NCI-H1105 (cell line): ENCODE measurements around the gene GNG3.
"Not testable (repeated sequence)": the region's sequence is repeated elsewhere in the genome, so short reads cannot be mapped to it uniquely, and the experiment has no call there.

Experiments
- DNase-seq: peaks from one replicate; lab custom pipeline; 2025; lab: John Stamatoyannopoulos, UW

GNG3 gene

DNA sequence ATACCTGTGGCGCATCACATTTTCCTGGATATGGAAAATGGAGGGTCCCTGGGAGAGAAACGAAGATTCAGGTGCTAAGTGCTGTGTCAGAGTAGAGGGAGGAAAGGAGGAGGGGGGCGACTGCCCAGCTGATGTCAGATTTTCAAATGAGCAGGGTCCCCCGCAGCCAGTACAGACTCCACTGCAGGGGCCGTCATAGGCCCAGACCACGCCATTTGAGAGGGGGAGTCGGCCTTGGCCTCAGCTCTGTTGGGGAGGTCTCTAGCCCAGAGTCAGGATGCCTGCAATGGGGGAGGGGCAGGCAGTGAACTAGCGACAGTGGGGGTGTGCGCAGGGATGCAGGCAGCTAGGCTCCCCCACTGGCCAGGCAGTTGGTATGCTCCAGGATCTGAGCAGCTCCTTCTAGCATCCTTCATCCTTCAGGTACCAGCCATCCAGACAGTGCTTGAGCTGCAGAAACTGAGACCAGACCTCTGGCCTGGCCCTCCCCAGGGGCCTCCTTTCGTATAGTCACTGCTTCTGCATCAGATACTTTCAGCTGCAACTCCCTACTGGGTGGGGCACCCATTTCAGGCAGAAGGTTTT lies at the start of gene GNG3, which contains the start of gene BSCL2:
TSS of gene GNG3 (plus strand) at position 400 of the 585 bp plus-strand sequence. CDS start 620 bp downstream, outside the sequence.
TSS of gene BSCL2 (minus strand) at position 148 of the 585 bp plus-strand sequence. CDS start 229 bp downstream, outside the sequence.
- DNase-seq, result no peak

DNA sequence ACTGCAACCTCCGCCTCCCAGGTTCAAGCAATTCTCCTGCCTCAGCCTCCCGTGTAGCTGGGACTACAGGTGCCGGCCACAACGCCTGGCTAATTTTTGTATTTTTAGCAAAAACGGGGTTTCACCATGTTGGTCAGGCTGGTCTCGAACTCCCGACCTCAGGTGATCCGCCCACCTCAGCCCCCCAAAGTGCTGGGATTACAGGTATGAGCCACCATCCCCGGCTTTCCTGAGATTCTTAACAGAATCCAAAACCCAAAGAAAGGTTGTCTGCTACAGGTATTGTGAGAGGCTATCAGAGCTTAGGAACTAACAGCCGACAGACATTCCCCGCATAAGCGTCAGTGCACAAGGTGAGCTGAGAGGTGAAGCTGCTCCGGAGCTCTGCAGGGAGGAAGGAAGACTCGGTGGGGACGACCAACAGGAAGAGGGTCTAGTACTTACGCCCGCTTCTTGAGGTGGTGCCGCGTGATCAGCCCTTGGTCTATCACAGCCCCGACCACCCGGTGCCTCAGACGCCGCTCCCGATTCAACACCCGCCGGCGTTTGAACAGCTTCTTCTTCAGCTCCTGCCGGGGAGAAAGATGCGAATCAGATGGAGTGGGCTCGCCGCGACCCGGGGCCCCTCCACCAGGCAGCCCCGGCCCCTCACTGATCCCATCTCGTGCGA lies 42.9 kb upstream of the GNG3 start:
- peak; percentile 74 for DNase-seq

DNA sequence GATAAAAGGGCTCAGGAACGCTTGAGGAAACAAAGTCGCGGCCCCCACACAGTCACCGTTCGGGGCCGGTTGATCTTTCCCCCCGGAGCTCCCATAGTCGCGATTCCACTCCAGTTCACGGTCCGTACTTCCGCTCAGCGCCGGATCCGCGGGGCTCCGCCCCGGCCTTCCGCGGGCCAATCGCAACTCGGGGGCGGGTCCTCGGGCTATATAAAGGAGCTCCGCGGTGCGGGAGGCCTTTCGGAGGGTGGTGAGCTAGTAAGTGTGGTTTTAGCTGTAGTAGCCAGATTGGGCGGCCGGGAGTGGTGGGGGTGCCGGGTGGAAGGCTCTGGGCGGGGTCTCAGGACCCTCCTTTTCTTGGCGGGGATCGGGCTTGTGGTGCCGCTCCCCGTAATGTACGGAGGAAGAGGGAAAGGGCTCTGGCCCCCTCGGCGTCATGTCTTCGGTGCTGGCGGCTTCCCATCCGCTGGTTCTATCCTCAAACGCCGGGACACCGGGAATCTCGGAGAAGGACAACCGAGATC lies 42.3 kb upstream of the GNG3 start, which contains the start of the genes C11orf98 and CSKMT:
TSS of gene C11orf98 (minus strand) at position 136 of the 524 bp plus-strand sequence. CDS start at position 95, 41 bp downstream.
TSS of gene CSKMT (plus strand) at position 238 of the 524 bp plus-strand sequence. CDS start 568 bp downstream, outside the sequence.
- peak; percentile 90 for DNase-seq

DNA sequence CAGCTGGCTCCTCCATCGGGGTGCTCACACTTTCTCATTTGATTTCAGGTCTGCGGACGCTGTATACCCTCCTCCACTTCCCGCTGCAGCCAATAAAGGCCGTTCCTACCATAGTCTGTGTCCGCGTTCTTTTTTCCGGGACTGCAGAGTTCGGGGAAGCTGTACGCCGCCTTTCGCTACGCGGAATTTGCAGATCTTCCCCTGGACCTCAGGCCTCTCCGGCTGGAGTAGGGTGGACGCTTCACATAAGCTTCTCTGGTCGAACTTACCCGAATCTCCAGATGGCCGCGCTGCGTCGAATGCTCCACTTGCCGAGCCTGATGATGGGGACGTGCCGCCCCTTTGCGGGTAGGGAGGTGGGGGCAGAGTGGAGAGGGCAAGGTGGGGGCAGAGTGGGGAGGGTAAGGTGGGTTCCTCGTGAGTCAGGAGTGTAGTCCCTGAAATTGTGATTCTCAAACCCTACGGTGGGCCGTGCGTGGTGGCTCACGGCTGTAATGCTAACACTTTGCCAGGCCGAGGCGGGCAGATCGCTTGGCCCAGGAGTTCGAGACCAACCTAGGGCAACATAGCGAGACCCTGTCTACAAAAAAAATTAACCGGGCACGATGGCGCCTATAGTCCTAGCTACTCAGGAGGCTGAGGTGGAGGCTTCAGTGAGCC lies 41.7 kb upstream of the GNG3 start:
- no peak for DNase-seq

DNA sequence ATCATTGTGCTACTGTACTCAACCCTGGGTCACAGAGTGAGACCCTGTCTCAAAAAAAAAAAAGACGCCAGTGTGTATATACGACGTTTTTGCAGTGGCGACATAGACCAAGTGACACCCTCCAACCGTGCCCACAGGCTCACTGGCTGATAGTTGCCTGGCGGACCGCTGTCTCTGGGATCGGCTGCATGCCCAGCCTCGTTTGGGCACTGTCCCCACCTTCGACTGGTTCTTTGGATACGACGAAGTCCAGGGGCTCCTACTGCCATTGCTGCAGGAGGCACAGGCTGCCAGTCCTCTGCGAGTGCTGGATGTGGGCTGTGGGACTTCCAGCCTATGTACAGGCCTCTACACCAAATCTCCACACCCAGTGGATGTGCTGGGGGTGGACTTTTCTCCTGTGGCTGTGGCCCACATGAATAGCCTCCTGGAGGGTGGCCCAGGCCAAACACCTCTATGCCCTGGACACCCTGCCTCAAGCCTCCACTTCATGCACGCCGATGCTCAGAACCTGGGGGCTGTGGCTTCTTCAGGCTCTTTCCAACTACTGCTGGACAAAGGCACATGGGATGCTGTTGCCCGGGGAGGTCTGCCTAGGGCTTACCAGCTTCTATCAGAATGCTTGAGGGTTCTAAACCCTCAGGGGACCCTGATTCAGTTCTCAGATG lies 41.1 kb upstream of the GNG3 start:
- DNase-seq, result no peak

DNA sequence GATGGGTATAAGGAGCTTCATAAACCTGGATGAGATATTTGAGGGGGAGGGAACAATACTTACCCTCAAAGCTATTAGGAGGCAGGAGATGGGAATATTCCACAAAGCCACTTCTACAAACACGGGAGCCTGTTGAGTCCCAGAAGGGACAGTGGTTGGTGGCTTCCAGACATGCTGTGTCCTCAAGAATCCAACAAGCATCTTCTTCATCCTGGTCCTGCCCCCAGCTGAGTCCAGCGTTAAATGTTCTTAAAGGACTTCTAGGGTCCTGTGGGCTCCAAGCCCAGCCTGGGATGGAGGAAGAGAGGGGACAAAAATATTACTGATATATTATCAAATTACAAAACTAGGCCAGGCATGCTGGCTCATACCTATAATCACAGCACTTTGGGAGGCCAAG lies 40.0 kb upstream of the GNG3 start:
- no peak for DNase-seq

DNA sequence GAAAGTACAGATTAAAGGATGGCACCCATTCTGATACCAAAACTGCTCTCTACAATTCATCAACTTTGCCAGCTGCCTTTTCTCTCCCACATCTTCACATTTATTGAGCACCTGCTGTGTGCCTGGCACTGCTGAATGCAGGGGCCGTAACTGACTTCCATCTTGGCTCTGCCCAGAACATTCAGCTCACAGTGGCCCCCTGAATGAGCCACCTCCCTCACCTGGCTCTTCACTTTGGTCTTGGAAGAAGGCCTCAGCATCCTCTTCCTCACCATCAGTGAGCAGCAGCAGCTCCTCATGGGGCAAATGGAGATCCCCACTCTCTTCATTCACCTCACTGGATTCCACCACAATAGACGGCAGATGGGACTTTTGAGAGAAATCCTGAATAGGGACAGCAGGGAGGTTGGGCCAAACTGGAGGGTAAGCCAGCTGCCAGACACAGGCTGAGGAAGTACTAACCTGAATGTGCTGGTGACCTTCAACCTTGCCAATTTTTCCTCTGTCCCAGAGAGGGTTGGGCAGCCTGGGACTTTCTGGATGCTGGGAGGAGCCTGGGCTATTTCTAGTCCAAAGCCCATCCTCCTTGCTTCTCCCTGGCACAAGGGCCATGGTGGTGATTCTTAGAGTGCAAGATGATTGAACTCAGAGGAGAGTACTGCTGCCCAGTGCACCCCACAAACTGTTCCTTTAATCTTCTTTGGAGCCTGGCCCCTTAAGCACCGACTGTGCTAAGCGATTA lies 37.9 kb upstream of the GNG3 start:
- no peak for DNase-seq

DNA sequence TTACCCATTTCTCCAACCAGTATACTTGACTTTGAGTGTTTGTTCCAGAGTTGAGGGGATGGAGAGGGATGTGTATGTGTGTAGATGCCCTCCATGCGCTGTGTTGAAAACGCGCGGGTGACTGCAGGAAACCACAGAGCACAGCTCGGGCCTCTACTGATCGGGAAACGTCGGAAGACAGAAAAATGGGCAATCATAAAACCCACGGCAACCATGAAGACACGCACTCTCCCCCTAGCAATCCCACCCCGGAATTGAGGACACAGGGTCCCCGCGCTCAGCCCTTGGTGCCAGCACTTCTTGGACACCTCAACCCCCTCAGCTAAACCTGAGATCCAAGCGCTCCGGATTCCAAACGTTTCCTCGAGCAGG lies 36.3 kb upstream of the GNG3 start:
- DNase-seq, result no peak

DNA sequence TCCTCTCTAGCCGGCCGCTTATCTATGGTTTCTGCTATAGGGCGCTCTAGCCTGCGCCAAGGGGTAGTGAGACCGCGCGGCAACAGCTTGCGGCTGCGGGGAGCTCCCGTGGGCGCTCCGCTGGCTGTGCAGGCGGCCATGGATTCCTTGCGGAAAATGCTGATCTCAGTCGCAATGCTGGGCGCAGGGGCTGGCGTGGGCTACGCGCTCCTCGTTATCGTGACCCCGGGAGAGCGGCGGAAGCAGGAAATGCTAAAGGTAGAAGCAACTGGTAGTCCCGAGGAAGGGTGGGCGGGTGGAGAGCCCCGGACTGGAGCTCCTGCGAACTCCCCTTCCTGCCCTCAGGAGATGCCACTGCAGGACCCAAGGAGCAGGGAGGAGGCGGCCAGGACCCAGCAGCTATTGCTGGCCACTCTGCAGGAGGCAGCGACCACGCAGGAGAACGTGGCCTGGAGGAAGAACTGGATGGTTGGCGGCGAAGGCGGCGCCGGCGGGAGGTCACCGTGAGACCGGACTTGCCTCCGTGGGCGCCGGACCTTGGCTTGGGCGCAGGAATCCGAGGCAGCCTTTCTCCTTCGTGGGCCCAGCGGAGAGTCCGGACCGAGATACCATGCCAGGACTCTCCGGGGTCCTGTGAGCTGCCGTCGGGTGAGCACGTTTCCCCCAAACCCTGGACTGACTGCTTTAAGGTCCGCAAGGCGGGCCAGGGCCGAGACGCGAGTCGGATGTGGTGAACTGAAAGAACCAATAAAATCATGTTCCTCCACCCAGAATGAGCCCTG lies 35.7 kb upstream of the GNG3 start, which contains the start of the genes LBHD1 and UQCC3:
TSS of gene LBHD1 (minus strand) at position 660 of the 782 bp plus-strand sequence. CDS start 2,236 bp downstream, outside the sequence.
TSS of gene UQCC3 (plus strand) at position 66 of the 782 bp plus-strand sequence. CDS start at position 139, 73 bp downstream.
- DNase-seq, result peak; percentile 83

DNA sequence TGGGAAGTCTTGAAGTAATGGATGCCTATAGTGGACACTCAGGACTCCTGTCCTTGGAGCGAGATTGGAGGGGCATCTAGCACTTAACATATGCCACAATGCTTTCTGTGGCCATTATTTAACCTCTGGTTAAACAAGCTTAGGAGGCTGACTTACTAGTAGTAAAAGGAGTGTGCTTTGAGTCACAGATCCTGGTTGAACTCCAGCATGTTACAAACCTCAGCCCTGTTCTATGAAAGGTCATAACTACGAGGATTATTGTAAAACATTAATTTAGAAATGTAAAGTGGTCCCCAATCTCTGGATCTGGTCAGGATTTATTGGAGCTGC lies 34.3 kb upstream of the GNG3 start:
- DNase-seq, result no peak

DNA sequence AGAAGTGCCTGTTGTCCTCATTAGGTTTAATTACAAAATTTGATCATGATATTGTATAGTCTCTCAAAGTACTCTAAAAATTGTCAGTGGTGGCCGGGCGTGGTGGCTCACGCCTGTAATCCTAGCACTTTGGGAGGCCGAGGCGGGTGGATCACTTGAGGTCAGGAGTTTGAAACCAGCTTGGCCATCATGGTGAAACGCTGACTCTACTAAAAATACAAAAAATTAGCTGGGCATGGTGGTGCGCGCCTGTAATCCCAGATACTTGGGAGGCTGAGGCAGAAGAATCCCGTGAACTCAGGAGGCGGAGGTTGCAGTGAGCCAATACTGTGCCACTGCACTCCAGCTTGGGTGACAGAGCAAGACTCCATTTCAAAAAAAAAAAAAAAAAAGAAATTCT lies 32.1 kb upstream of the GNG3 start:
- DNase-seq, result not testable (repeated sequence)

DNA sequence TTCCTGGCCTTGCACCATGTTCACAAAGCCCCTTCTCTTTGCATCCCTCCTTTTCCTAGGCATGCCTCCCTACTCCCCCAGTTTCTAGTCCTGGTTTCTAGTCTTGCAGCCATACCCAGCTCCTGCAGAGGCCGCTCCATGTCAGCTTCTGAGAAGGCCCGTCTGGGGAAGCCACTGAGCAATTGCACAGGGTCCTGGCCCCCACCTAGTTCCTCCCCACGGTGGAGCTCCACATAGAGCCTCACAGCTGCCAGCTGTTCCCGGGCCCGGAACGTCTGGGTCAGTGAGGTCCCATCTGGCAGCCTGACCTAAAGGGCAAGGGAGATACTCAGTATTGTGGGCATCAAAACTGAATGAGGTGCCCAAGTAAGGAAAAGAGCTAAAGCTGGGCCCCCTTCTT lies 30.8 kb upstream of the GNG3 start:
- no peak for DNase-seq

DNA sequence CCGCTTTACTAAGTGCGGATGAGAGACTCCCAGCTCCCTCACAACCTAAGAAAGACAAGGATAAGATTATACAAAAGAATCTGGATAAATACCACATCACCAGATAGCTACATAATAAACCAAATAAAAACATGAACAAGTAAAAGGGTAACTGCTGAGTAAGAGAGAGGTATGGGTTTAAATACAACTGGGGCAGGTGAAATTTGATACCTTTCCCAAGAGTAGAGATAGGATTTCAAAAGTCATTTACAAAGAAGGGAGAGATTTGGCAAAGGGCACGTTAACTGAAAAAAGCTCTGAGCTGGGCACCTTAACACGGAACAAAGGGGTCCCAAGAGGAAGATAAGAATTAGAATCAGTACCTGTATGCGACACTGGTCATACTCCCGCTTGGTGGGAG lies 30.3 kb upstream of the GNG3 start:
- DNase-seq, result no peak

DNA sequence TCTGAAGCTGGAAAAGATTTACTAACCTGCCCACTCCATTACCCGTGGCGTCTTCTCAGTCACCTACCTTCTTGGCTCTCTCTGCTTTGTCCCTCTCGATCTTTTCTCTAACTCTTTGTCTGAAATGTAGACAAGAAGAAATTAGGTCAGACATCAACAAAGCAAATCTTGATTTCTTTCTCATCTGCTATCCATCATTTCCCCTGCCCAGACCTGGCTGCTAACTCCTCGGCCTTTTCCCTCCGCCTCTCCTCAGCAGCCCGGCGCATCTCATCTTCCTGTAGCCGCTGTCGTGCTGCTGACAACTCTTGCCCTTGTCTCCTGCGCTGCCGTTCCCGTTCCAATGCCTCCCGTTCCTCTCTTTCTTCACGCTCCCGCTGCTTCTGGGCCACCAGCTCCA lies 29.8 kb upstream of the GNG3 start:
- DNase-seq, result no peak

DNA sequence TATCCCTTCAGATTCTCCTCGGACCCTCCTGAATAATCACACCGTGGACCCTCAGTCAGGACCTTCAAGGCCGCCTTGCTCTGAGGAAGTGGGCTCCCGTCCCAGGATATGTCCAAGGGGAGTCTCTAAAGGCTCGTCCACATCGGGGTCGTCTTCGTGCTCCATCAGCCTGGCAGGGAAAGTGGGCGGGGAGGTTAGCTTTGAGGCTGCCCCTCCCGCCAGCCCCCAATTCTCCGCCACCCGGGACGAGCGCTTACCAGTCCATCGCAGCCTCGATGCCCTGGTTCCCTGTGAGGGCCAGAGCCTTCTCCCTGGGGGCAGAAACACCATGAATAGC lies 29.1 kb upstream of the GNG3 start:
- no peak for DNase-seq

DNA sequence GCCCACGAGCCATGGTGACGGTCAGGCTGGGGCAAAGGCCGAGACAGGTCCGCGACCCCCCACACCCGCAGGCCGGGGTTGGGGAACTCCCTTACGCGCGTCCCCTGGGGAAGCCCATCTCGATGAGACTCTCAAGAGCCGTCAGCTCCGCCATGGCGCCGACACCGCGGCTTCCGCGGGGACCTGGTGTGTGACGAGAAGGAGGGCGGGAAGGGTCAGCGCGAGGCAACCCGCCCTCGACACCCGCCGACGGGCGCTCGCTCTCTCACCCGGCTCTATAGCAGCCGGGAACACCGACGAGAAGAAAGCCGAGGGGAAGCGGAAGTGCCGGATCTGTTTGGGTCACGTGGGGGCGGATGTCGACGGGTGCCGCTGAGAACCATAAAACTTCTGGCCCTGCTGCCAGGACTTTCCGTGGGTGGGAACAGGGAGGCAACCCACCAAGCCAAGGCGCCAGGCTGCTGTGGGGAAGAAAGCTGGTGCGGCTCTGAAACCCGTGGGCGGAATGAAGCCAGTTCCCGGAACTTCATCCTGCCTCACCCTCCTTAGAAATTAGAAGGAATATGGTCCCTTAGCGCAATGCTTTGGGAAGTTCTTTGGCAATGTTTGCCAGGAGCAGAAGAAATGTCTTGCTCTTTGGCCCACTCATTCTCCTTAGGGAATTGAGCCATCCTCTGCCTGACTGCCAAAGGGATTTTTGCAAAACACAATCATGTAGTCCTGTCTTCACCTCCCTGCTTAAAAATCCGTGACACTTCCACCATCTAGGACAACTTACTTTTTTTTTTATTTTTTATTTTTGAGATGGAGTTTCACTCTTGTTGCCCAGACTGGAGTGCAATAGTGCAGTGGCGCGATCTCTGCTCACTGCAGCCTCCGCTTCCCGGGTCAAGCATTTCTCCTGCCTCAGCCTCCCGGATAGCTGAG lies 28.4 kb upstream of the GNG3 start, which contains the start of gene UBXN1:
TSS of gene UBXN1 (minus strand) at position 304 of the 927 bp plus-strand sequence. CDS start at position 154, 150 bp downstream.
- peak; percentile 85 for DNase-seq

DNA sequence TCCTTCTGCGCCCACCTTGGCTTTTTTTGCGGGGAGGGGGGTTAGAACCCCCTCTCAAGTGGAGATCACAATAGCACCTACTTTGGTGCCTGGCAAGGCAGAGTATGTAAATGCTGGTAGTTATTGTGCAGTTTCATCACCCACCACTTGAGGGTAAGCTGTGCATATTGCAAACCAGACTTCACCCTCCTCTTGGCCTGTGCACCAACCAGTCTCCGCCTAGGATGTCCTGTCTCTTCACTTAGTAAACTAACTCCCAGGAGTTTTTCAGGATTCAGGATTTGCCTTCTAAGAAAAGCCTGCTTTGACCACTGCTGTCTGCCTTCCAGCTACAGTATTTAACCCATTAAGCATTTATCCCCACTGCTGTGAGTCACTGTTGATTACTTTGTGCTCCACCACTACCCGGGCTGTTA lies 26.6 kb upstream of the GNG3 start:
- no peak for DNase-seq

DNA sequence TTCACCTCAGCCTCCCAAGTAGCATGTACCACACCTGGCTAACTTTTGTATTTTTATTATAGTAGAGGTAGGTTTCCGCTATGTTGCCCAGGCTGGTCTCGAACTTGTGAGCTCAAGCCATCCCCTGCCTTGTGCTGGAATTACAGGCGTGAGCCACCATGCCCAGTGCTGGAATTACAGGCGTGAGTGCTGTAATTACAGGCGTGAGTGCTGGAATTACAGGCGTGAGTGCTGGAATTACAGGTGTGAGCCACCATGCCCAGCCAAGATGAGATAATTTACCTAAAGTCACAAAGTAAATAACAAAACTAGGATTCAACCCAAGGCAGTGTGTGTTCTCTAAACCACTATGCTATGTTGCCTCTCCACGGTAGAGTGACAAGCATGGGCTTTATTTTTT lies 25.0 kb upstream of the GNG3 start:
- no peak for DNase-seq
